GM23248 (cell line): ENCODE measurements around the gene MRE11.

Source experiments
- EZH2 ChIP-seq: fragments of 200-600 bp; sonication (generic); IDR thresholded peaks from 2 replicates; pipeline ENCODE4 v1.6.1; 2018; ENCODE audit warnings: antibody characterized with exemption, mild to moderate bottlenecking; ENCODE audit not compliant: insufficient read depth, poor library complexity, severe bottlenecking
- EZH2phosphoT487 ChIP-seq: fragments of 200-600 bp; sonication (generic); IDR thresholded peaks from 2 replicates; pipeline ENCODE4 v1.6.1; 2018; ENCODE audit warnings: antibody characterized with exemption, moderate library complexity, mild to moderate bottlenecking, low read depth; ENCODE audit not compliant: insufficient read depth

GRCh38 chr11:94379613-94380012, 114.0 kb downstream of the MRE11 start:
- no peak for TF ChIP-seq EZH2
- TF ChIP-seq EZH2phosphoT487 = no peak
